GM19438 (cell line): ENCODE results near the gene CDA.

Experiments
- ATAC-seq: cut with Tn5 transposase; IDR thresholded peaks from one replicate; pipeline ENCODE4 v1.9.1; 2021; ENCODE audit warnings: low read depth; ENCODE audit not compliant: unreplicated experiment

CDA gene

GRCh38 chr1:20614131-20614579 lies 25.3 kb downstream of the CDA start:
- no peak for ATAC-seq

- no peak for ATAC-seq
Measured at GRCh38 chr1:20615946-20616846, 27.3 kb downstream of the CDA start.

GRCh38 chr1:20616847-20617487 lies 28.1 kb downstream of the CDA start:
- ATAC-seq: no peak

DNA sequence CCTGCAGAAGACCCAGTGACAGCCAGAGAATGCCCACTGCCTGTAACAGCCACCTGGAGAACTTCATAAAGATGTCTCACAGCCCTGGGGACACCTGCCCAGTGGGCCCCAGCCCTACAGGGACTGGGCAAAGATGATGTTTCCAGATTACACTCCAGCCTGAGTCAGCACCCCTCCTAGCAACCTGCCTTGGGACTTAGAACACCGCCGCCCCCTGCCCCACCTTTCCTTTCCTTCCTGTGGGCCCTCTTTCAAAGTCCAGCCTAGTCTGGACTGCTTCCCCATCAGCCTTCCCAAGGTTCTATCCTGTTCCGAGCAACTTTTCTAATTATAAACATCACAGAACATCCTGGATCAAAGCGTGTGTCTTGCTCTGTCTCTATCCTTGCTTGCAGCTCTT lies 29.7 kb downstream of the CDA start:
- no peak for ATAC-seq

DNA sequence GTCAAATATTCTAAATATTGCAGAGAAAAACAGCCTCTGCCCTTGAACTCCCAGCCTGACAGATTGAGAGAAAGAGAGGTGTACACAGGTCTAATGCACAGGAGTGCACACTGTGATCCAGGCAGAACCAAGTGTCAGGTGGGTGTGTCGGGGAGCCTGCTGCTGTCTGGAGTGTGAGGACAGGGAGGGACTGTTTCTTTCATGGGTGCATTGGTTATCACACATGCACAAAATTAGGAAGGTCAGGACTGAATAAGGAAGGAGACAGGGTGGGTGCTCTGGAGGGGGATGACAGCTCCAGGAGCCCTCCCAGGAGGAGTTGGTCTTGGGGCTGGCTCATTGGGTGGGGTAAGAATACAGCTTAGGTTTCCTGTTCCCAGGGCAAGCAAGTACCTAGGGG lies 31.1 kb downstream of the CDA start:
- no peak for ATAC-seq

DNA sequence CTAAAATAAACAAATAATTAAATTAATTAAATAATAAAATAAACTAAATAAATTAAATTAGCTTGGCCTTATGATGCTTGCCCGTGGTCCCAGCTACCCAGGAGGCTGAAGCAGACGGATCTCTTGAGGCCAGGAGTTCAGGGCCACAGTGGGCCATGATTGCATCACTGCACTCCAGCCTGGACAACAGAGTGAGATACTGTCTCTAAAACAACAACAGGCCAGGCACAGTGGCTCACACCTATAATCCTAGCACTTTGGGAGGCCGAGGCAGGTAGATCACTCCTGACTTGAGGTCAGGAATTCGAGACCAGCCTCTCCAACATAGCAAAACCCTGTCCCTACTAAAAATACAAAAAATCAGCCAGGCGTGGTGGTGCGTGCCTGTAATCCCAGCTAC lies 32.1 kb downstream of the CDA start:
- ATAC-seq: no peak

DNA sequence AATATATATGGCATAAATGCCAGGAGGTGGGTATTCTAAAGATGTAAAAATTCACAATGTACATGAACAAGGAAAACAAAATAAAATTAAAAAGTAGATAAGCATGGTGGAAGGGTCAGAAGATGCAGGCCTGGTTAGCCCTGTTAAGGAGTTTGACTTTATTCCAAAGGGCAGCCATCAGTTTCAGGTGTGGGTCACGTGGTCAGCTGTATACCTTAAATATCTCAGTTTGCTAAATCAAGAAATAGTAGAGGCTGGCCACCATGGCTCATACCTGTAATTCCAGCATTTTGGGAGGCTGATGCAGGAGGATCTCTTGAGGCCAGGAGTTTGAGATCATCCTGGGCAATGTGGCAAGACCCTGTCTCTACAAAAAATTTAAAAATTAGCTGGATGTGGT lies 35.8 kb downstream of the CDA start:
- no peak for ATAC-seq

- no peak for ATAC-seq
Measured at GRCh38 chr1:20625176-20626097, 36.5 kb downstream of the CDA start.

GRCh38 chr1:20626098-20626427 lies 37.2 kb downstream of the CDA start:
- no peak for ATAC-seq

- no peak for ATAC-seq
Measured at GRCh38 chr1:20626524-20626923, 37.6 kb downstream of the CDA start.

- no peak for ATAC-seq
Measured at GRCh38 chr1:20630729-20631128, 41.8 kb downstream of the CDA start.

- ATAC-seq: no peak
Measured at GRCh38 chr1:20632386-20632785, 43.5 kb downstream of the CDA start.

DNA sequence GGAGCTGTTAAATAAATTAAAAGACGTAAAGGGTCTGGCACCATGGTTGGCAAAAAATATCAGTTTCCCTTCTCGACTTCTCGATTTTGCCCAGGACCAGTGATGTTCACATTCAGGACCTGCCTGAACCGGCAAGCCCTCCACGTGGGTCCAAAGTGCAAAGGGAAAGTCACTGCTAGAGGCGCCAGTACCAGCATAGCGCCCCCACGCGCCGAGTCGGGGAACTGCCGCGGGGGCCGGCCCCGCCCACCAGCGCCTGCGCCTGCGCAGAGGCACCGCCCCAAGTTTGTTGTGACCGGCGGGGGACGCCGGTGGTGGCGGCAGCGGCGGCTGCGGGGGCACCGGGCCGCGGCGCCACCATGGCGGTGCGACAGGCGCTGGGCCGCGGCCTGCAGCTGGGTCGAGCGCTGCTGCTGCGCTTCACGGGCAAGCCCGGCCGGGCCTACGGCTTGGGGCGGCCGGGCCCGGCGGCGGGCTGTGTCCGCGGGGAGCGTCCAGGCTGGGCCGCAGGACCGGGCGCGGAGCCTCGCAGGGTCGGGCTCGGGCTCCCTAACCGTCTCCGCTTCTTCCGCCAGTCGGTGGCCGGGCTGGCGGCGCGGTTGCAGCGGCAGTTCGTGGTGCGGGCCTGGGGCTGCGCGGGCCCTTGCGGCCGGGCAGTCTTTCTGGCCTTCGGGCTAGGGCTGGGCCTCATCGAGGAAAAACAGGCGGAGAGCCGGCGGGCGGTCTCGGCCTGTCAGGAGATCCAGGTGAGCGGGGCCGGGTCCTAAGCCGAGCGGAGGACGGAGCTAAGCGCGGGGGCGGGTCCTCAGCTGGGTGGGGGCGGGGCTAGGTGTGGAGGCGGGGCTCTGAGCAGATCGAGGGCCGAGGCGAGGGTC lies 44.5 kb downstream of the CDA start, which contains the start of gene PINK1:
PINK1 (plus strand) TSS at position 269 of the 875 bp plus-strand sequence; CDS start at position 360, 91 bp downstream.
- ATAC-seq: peak; percentile 63

DNA sequence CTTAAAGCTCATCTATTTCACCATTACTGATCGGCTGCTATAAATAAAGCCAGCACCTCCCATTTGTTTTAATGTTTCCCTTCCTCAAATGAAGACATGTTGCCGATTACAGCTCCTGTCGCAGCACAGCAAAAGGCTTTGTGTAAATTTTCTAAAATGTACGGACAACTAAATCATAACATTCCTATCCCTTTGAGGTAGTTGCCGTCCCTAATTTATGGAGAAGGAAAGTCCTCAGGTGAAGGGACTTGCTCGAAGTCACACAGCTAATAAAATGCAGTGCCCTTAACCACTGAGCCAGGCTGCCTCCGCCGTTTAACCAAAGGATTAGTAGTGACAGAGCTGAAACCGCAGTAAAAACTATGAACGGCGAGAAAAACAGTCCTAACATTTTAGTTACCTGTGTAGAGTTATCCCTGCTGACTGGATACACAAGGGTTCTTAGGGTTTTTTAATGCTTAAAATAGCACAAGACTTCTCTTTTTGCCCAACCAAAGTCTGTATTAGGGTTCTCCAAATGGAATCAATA lies 45.2 kb downstream of the CDA start:
- no peak for ATAC-seq

- ATAC-seq: no peak
Measured at GRCh38 chr1:20634594-20635084, 45.7 kb downstream of the CDA start.

DNA sequence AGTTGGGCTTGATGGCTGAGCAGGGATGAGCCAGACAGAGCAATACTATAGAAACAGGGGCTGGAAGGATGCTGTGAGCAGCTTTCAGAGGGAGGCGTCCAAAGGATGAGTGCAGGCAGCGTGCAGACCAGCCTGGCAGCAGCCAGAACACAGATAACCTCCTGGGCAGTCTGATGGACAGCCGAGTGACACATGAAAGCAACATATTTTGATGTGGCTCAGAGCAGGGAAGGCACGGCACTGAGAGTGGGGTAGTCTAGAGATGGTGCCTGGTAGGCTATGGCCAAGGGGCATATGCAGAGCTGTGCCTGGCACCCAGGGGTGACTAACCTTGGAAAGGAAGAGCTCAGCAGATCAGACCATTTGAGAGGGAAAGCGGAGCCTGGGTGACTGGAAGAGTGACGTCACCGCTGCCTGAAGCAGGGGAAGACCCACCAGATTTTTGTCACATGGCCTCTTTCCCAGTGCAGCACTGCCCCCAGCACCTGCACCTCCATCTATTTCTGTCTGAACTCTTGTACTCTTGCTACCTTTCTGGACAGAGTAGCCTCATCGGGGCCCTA lies 48.0 kb downstream of the CDA start:
- no peak for ATAC-seq

DNA sequence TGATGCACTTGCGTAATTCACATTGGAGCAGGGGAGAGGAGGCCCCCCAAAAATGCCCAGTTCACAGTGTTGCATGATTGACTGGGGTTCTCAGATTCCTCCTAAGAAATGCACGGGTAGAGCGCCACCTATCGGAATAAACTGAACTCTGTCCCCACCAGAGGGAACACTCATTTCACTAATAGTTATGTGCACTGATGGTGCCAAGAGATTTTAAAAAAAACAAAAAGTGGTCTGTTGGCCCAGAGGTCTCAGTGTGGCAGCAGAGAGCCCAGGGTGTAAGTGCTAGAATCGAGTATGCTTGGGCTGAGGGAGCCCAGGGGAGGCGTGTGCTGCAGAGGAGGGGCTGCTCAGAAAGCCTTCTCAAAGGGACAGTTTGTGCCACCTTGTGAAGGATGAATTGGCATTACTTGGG lies 51.3 kb downstream of the CDA start:
- ATAC-seq: no peak

DNA sequence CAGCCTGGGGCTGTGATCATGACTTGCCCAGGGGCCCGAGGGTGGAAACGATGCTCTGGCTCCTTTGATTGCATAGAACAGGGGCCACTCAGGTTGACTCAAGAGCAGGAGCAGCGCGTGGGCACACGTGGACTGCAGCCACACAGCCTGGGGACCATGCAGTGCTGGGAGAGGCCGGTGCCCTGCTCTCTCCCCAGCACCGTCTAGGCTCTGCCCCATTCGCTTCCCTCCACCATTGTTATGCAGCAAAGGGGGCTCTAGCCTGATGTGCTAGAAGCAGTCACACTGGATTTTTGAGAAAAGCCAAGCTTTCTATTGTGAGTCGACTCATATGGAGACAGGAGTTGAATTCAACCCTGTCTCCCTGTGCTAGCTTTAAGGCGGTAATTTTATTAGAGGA lies 53.1 kb downstream of the CDA start:
- no peak for ATAC-seq

- ATAC-seq: no peak
Measured at GRCh38 chr1:20643080-20643479, 54.2 kb downstream of the CDA start.
